Stomach (tissue), 4 donors: Measurements from ENCODE around the gene BABAM1.

Source experiments
- EP300 ChIP-seq: sonication (generic); formaldehyde crosslinking; IDR thresholded peaks from one replicate; pipeline ENCODE4 v1.6.1; 2017; ENCODE audit warnings: antibody characterized with exemption
- POLR2A ChIP-seq, 4 donors: fragments of 450-650 bp; IDR thresholded peaks; one replicate each; pipeline ENCODE4 v1.6.1; 2016; ENCODE audit warnings: antibody characterized with exemption in 4 of 4, control low read depth in 2 of 4, mild to moderate bottlenecking in 1 of 4, moderate library complexity in 1 of 4
- TF ChIP-seq, protein P1 (sequence below), 7 experiments: fragments of 450-650 bp in 4 of 7; fragments of 200-600 bp in 3 of 7; sonication (generic) in 3 of 7; IDR thresholded peaks; one replicate each; pipeline ENCODE4 v1.5.1; 2016 to 2019; ENCODE audit warnings: antibody characterized with exemption in 7 of 7, control low read depth in 2 of 7, mild to moderate bottlenecking in 1 of 7

DNA sequence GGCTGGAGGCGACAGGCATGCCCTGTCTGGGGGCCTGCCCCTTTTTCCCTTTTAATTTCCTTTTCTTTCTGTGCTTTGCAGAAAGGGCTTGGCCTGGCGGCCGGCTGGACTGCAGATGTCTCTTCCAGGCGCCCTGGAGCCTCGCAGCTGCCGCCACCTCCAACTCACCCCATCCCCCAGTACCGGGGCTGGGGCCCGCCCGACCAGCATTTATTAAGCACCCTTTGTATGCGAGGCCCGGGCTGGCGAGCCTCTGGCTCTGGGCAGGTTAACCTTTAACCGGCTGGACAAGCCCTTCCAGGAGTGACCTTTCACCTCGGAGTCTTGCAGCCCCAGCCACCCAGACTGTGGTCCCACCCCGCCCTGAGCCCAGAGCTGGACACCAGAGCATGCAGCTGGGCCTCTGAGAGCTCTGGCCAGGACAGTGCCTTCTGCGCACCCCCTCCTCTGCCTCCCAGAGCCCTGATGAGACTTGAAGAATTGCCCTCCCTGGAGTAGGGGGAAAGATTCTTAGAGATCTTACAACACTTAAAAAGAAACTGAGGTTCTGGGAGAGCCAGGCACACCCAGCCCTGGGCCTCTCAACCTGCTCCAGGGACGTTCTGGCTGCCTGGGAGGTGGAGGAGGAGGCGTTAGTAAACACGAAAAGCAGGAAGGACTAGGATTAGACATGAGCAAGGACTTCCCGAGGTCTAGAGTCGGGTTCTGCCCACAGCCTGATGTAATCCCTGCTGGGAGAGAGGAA is 20.4 kb upstream of the BABAM1 start:
- TF ChIP-seq, protein P1, sequence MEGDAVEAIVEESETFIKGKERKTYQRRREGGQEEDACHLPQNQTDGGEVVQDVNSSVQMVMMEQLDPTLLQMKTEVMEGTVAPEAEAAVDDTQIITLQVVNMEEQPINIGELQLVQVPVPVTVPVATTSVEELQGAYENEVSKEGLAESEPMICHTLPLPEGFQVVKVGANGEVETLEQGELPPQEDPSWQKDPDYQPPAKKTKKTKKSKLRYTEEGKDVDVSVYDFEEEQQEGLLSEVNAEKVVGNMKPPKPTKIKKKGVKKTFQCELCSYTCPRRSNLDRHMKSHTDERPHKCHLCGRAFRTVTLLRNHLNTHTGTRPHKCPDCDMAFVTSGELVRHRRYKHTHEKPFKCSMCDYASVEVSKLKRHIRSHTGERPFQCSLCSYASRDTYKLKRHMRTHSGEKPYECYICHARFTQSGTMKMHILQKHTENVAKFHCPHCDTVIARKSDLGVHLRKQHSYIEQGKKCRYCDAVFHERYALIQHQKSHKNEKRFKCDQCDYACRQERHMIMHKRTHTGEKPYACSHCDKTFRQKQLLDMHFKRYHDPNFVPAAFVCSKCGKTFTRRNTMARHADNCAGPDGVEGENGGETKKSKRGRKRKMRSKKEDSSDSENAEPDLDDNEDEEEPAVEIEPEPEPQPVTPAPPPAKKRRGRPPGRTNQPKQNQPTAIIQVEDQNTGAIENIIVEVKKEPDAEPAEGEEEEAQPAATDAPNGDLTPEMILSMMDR (IDR thresholded peaks at IDR 0.05): no peak
- TF ChIP-seq POLR2A (IDR thresholded peaks at IDR 0.05) (no peak), EP300 (no peak)
